K562 (cell line): Measurements from ENCODE around the gene USP20. TPM values are rescaled to one million over a fixed set of nuclear protein-coding genes. Genes with fewer than 3 reads are reported as not detected.

Experiments used
- ATAC-seq: fragments of 200-7000 bp; cut with Tn5 transposase; 3 replicates; pipeline ENCODE4 v1.9.1; 2020; ENCODE audit warnings: moderate library complexity
- BruUV-seq: library from RNA; stranded (reverse); fragments of 400-500 nt; replicated peaks from 2 replicates; lab custom pipeline; 2021; lab: Mats Ljungman, UMichigan
- CTCF ChIA-PET: fragments of 300-600 bp; formaldehyde crosslinking; extraction: SDS; loops from one replicate; lab custom pipeline; 2021; ENCODE audit warnings: low intra/inter-chr PET ratio; lab: Yijun Ruan, JAX
- POLR2A ChIA-PET: fragments of 300-600, 350-650 bp; sonication (Branson Sonifier 250); formaldehyde crosslinking; extraction: SDS; loops from one replicate; lab custom pipeline; 2021; ENCODE audit warnings: antibody characterized with exemption, inconsistent platforms; lab: Yijun Ruan, JAX
- DNase-seq, 4 experiments: peaks; one replicate each; pipeline versions ENCODE4 v3.0.0 to v3.0.0-alpha.2; 2011 to 2018; ENCODE audit warnings: low spot score in 3 of 4, mixed read lengths in 3 of 4; ENCODE audit errors: extremely low read depth in 1 of 4
- FAIRE-seq: peaks from 2 replicates; lab custom pipeline; 2011; peaks lifted over from hg19 to GRCh38; lab: Jason Lieb, UNC
- H2AFZ ChIP-seq: 2 replicates; pipeline ENCODE4 v1.6.0; 2011; ENCODE audit warnings: low read depth, low read length, control low read depth, inconsistent platforms
- H3K27ac ChIP-seq: fragments of 200-600 bp; 3 replicates; pipeline ENCODE4 v1.8.0; 2011; ENCODE audit warnings: low read depth, mild to moderate bottlenecking, control low read depth, inconsistent platforms, low read length, moderate library complexity, mixed read lengths; ENCODE audit errors: extremely low read depth
- H3K27me3 ChIP-seq, 2 experiments: fragments of 300-600 bp in 1 of 2; 2 replicates in 1 of 2; 3 replicates in 1 of 2; pipeline versions ENCODE4 v1.6.0 to v1.8.0; 2011; ENCODE audit warnings: inconsistent platforms in 2 of 2, low read length in 2 of 2, mild to moderate bottlenecking in 1 of 2, mixed read lengths in 1 of 2, moderate library complexity in 1 of 2; ENCODE audit not compliant: control insufficient read depth in 2 of 2, insufficient read depth in 2 of 2
- H3K36me3 ChIP-seq: fragments of 300-600 bp; 3 replicates; pipeline ENCODE4 v1.8.0; 2011; ENCODE audit warnings: mild to moderate bottlenecking, low read length, inconsistent platforms; ENCODE audit not compliant: control insufficient read depth, insufficient read depth
- H3K4me1 ChIP-seq, 2 experiments: fragments of 200-600 bp in 1 of 2; replicated peaks in 1 of 2; 2 replicates in 1 of 2; 3 replicates in 1 of 2; pipeline versions ENCODE4 v1.5.1 to v1.8.0; 2011; ENCODE audit warnings: inconsistent platforms in 2 of 2, low read length in 2 of 2, mild to moderate bottlenecking in 1 of 2, mixed read lengths in 1 of 2, moderate library complexity in 1 of 2; ENCODE audit not compliant: control insufficient read depth in 2 of 2, insufficient read depth in 2 of 2
- H3K4me2 ChIP-seq: 2 replicates; pipeline ENCODE4 v1.6.1; 2011; ENCODE audit warnings: low read length, control low read depth, inconsistent platforms, mixed read lengths; ENCODE audit not compliant: insufficient read depth
- H3K4me3 ChIP-seq: fragments of 200-600 bp; sonication (generic), shearing (Covaris generic); 2 replicates; pipeline ENCODE4 v1.5.1; 2016; ENCODE audit warnings: control low read depth, inconsistent platforms
- H3K79me2 ChIP-seq: fragments of 200-600 bp; 3 replicates; pipeline ENCODE4 v1.8.0; 2011; ENCODE audit warnings: low read length, inconsistent platforms; ENCODE audit not compliant: control insufficient read depth, insufficient read depth
- H3K9ac ChIP-seq, 2 experiments: 2 replicates each; pipeline versions ENCODE4 v1.6.0 to v1.6.1; 2011; ENCODE audit warnings: low read depth in 2 of 2, low read length in 2 of 2, control low read depth in 1 of 2, inconsistent platforms in 1 of 2, mild to moderate bottlenecking in 1 of 2, mixed read lengths in 1 of 2; ENCODE audit not compliant: insufficient read depth in 1 of 2
- H3K9me1 ChIP-seq: one replicate; pipeline ENCODE4 v1.6.0; 2011; ENCODE audit warnings: inconsistent platforms, mild to moderate bottlenecking, low read length, moderate library complexity; ENCODE audit not compliant: control insufficient read depth, insufficient read depth
- H3K9me3 ChIP-seq: replicated peaks from 2 replicates; pipeline ENCODE4 v1.5.1; 2011; ENCODE audit warnings: low read depth, low read length, inconsistent platforms; ENCODE audit not compliant: control insufficient read depth, insufficient read depth
- H4K20me1 ChIP-seq: replicated peaks from 2 replicates; pipeline ENCODE4 v1.6.1; 2011; ENCODE audit warnings: low read length, inconsistent platforms, mixed read lengths; ENCODE audit not compliant: control insufficient read depth, insufficient read depth
- DMBX1 ChIP-seq: fragments of 250-450 bp; sonication (Bioruptor Pico); IDR thresholded peaks from 2 replicates; pipeline ENCODE4 v1.8.0; 2022; ENCODE audit warnings: inconsistent platforms, mild to moderate bottlenecking, moderate library complexity, borderline replicate concordance
- GABPA ChIP-seq: fragments of 200-800 bp; sonication (Bioruptor generic); conservative IDR thresholded peaks from 2 replicates; pipeline ENCODE4 v1.6.1; 2016; ENCODE audit warnings: low read depth, missing genetic modification characterization, missing compliant biosample characterization
- HLTF ChIP-seq: fragments of 450-650 bp; IDR thresholded peaks from 2 replicates; pipeline ENCODE4 v1.6.1; 2016
- PYGO2 ChIP-seq: fragments of 450-650 bp; IDR thresholded peaks from 2 replicates; pipeline ENCODE4 v1.6.1; 2016; ENCODE audit warnings: mild to moderate bottlenecking, missing genetic modification characterization, moderate library complexity, missing compliant biosample characterization
- SNIP1 ChIP-seq: fragments of 450-650 bp; IDR thresholded peaks from 2 replicates; pipeline ENCODE4 v1.7.1; 2017; ENCODE audit warnings: low read depth, mild to moderate bottlenecking
- WGBS: fragments of 100-300 bp; shearing (Covaris generic); methylation state at CpG from one replicate; pipeline ENCODE4 v1.1.6; 2016; ENCODE audit warnings: low coverage, mixed read lengths; ENCODE audit not compliant: insufficient coverage; ENCODE audit errors: missing lambda C conversion rate; 5-methylcytosine and 5-hydroxymethylcytosine counted together
- in situ Hi-C: fragments of 300-500 bp; cut with MboI; formaldehyde crosslinking; loops from 4 replicates; pipeline ENCODE4 v1.15.0; 2018; ENCODE audit warnings: inconsistent platforms, mixed read lengths
- intact Hi-C: fragments of 100-400 bp; cut with micrococcal nuclease; formaldehyde crosslinking; loops from 2 replicates; pipeline ENCODE4 v1.14.2; 2022
- polyA plus RNA-seq, 8 experiments: library from polyadenylated mRNA; depleted of rRNA in 4 of 8; stranded (reverse) in 5 of 8; unstranded in 3 of 8; fragments of >200 nt; fragmentation: Nextera tagmentation in 2 of 8; fragmentation: Illumina TruSeq in 1 of 8; extraction: Ambion mirVana in 2 of 8; extraction: Trizol in 1 of 8; gene quantifications; 2 replicates each; pipeline versions ENCODE4 v1.2.1 to v1.2.3, GENCODE V29; 2011 to 2014; ENCODE audit warnings: inconsistent platforms in 1 of 8, missing spikeins in 1 of 8
- total RNA-seq, 7 experiments: library from RNA; depleted of rRNA in 6 of 7; stranded (reverse); fragments of >200 nt in 6 of 7; fragmentation: Illumina TruSeq in 2 of 7; extraction: Trizol in 2 of 7; gene quantifications; 2 replicates each; pipeline versions ENCODE4 v1.2.1 to v1.2.3, GENCODE V29; 2011 to 2021; ENCODE audit warnings: low replicate concordance in 1 of 7

USP20 gene
- total and polyA plus RNA-seq, 9 of the 15 experiments (the other 6 are each of a cell fraction or from before 2014, with no cell fraction given): 1.9 to 136 (median 49.1) TPM

DNA sequence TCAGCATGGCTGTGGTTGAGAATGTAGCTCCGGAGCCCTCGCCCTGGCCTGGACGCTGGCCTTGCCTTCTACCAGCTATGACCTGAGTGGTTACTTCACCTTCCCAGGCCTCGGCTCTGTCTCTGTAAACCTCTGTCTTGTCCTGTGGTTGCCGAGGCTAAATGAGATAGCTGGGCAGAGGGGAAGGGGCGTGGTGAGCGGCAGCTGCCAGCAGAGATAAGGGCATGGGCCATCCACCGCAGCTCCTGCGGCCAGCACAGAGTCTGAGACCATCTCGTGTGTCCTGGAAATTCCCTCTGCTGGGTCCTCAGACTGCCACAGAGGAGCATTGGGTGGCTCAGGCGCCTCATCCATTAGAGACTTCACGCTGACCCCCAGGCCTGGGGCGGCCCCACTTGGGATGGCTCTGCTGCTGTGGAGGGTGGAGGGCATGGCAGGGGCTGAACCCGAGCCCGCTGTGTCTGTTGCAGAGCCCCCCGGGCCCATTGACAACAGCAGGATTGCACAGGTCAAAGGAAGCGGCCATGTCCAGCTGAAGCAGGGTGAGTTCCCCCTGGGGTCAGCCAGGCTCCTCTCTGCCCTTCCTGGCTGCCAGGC lies 43.9 kb downstream of the USP20 start (continued):
- TF ChIP-seq HLTF: no peak
- no peak for TF ChIP-seq SNIP1
- TF ChIP-seq PYGO2 (tag): peak; percentile 65; the same call in 1 of the 2 replicates

DNA sequence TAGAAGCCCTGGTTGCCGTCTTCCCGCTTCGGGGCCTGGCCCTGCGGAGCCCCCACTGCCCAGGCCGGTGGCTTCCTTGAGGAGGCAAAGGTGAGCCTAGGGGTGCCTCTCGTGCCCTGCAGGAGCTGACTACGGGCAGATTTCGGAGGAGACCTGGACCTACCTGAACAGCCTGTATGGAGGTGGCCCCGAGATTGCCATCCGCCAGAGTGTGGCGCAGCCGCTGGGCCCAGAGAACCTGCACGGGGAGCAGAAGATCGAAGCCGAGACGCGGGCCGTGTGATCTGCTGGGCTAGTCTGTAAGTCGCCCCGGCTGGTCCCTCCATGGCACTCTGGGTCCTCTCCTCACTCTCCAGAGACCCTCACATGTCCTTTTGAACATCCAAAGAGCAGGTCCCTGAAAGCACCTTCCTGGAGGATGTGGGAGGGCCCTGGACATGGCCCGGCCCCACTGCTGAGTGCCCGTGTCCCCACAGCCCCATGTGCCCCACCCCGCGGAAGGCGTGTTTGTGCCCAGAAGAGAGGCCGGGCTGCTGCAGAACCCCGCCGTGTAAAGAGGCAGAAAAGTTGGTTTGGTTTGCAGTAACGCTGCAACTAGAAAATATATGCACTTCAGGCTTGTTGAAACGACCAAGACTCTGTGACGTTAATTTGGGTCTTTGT lies 44.9 kb downstream of the USP20 start:
- Histone ChIP-seq H3K27me3 (no peaks in the 10 kb centered on the region; a peak in 1 of 5 replicates), H3K79me2 (peaks cover 37% of the 10 kb centered on the region), H3K4me3 (no peak overlapping the region), H4K20me1 (no peaks in the 10 kb centered on the region), H3K9ac (peak overlapping the region in 1 of 2 experiments; percentile 3; a peak in 1 of 4 replicates), H3K36me3 (peaks cover 49% of the 10 kb centered on the region), H3K4me2 (peak overlapping the region; percentile 5; the same call in 1 of the 2 replicates), H2AFZ (no peak overlapping the region), H3K9me1 (no peaks in the 10 kb centered on the region), H3K4me1 (peaks cover 15 to 49% of the 10 kb centered on the region in 2 experiments), H3K27ac (peak overlapping the region; percentile 91; the same call in 1 of the 3 replicates), H3K9me3 (no peaks in the 10 kb centered on the region)
- DNase-seq (no peak), ATAC-seq (no peak), FAIRE-seq (no peak)
- WGBS: 92% methylated on average over 31 of the region's 31 CpGs
- in situ Hi-C loops: loop anchor here (10.0 kb wide), 1 partner anchor 1555 kb away; the partner anchor contains the start of genes COQ4 and TRUB2
- TF ChIP-seq DMBX1 (CRISPR knock-in tag) (peak; percentile 22; the same call in 1 of the 2 replicates), GABPA (tag) (no peak)
- CTCF ChIA-PET: interaction anchor here (0.6 kb wide), 1 partner anchor 1595 kb away, joined by 3 read pairs; no protein-coding TSS in a partner anchor
- POLR2A ChIA-PET: interaction anchor here (1.3 to 3.0 kb wide), 5 partner anchors 16 to 57 kb away, joined by 3 to 30 read pairs (median 5); no protein-coding TSS in a partner anchor
- intact Hi-C loops: loop anchor here (1.0 to 10.0 kb wide), 4 partner anchors 17 to 465 kb away; partner anchors contain the start of gene ASB6
- no TSS peak for BruUV-seq
